HG02938 (cell line): Measurements from ENCODE around the gene SHISAL2A.
"Not testable (repeated sequence)": the region's sequence is repeated elsewhere in the genome, so short reads cannot be mapped to it uniquely, and the experiment has no call there.

ENCODE experiments used
- ATAC-seq: cut with Tn5 transposase; IDR thresholded peaks from one replicate; pipeline ENCODE4 v1.9.1; 2021; ENCODE audit warnings: mild to moderate bottlenecking, moderate library complexity; ENCODE audit not compliant: unreplicated experiment

The SHISAL2A gene

DNA sequence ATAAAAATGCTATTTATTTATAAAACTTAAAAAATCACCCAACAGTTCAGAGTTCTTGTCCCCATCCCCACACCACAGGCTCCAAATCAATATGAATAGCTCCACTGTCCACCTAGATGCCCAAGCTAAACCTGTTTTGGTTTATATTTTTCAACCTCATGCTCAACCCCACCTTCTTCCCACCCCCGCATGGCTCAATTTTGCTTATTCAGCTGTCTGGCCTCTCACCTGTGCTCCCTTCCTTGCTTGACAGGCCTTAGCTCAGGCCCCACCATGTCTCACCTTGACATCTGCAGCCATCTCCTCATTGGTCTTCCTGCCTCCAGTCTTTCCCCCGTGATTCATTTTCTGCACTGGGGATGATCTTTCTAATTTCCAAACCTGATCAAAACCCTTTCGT, 47.4 kb downstream of the SHISAL2A start:
- no peak for ATAC-seq

GRCh38 chr1:52681136-52681535, 48.2 kb downstream of the SHISAL2A start:
- ATAC-seq: no peak

- no peak for ATAC-seq
Observed at GRCh38 chr1:52683367-52683940, 50.5 kb downstream of the SHISAL2A start.

DNA sequence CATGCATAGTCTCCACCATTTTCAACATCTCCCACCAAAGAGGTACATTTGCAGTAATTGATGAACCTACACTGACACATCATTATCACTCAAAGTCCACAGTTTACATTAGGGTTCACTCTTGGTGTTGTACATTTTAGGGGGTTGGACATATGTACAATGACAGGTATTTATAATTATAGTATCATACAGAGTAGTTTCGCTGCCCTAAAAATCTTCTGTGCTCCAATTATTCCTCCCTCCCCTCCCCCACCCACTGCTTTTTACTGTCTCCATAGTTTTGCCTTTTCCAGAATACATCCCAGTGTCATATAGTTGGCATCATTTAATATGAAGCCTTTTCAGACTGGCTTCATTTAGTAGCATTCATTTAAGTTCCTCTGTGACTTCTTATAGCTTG, 51.6 kb downstream of the SHISAL2A start:
- no peak for ATAC-seq

GRCh38 chr1:52686261-52686751, 53.3 kb downstream of the SHISAL2A start:
- peak; percentile 59 for ATAC-seq

- no peak for ATAC-seq
Observed at GRCh38 chr1:52686830-52687229, 53.9 kb downstream of the SHISAL2A start.

- no peak for ATAC-seq
Observed at GRCh38 chr1:52691821-52692220, 58.9 kb downstream of the SHISAL2A start.

- no peak for ATAC-seq
Observed at GRCh38 chr1:52692697-52693096, 59.7 kb downstream of the SHISAL2A start.

- ATAC-seq: not testable (repeated sequence)
Observed at GRCh38 chr1:52693351-52693750, 60.4 kb downstream of the SHISAL2A start.

DNA sequence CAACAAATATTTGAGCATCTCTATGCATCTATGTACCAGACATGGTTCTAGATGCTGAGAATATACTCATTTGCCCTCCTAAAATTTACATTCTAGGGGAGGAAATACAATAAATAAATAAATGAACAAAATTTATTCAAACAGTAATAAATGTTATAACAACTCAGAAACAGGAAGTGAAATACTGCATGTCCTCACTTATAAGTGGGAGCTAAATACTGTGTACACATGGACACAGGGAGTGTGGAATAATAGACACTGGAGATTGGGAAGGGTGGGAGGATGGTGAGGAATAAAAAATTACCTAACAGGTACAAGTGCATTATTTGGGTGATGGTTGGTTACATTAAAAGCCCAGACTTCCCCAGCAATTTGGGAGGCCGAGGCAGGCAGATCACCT, 60.9 kb downstream of the SHISAL2A start:
- no peak for ATAC-seq

- no peak for ATAC-seq
Observed at GRCh38 chr1:52695627-52696026, 62.7 kb downstream of the SHISAL2A start.

DNA sequence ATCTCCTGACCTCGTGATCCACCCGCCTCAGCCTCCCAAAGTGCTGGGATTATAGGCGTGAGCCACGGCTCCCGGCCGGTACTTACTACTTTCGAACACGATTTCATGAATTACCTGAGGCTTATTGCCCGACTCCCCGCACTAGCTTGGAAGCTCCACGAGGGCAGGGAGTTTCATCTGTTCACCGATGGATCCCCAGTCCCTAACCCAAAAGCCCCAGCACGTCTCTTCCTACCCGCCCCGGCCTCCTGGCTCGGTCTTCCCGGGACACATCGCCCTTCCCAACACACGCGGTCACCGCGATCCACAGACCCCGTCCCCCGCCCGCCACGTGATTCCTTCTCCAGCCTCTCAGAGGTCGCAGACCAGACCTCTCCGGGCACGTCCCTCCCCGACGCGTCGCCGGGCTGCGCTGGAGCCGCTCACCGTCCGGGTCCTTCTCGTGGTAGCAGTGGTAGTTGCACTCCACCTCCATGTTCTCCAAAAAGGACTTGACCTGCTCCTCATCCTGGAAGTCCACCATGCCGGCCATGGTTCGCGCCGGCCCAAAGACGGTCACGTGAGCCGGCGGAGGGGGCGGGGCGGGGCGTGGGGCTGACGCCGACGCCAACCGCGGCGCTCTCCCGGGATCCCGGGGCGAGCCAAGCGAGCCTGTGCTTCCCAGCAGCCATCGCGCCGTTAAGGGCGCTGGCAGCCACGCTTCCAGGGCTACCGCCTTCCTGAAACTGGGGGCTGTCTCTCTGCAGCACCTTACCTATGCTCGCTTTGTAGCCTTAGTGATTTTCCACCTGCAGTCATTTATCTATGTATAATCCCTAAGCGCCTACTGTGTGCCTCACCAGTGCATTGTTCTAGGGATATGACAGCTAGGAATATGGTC, 65.1 kb downstream of the SHISAL2A start, which contains the start of gene COA7:
TSS of gene COA7 (minus strand) at position 553 of the 880 bp plus-strand sequence. CDS start at position 532, 21 bp downstream.
- no peak for ATAC-seq

DNA sequence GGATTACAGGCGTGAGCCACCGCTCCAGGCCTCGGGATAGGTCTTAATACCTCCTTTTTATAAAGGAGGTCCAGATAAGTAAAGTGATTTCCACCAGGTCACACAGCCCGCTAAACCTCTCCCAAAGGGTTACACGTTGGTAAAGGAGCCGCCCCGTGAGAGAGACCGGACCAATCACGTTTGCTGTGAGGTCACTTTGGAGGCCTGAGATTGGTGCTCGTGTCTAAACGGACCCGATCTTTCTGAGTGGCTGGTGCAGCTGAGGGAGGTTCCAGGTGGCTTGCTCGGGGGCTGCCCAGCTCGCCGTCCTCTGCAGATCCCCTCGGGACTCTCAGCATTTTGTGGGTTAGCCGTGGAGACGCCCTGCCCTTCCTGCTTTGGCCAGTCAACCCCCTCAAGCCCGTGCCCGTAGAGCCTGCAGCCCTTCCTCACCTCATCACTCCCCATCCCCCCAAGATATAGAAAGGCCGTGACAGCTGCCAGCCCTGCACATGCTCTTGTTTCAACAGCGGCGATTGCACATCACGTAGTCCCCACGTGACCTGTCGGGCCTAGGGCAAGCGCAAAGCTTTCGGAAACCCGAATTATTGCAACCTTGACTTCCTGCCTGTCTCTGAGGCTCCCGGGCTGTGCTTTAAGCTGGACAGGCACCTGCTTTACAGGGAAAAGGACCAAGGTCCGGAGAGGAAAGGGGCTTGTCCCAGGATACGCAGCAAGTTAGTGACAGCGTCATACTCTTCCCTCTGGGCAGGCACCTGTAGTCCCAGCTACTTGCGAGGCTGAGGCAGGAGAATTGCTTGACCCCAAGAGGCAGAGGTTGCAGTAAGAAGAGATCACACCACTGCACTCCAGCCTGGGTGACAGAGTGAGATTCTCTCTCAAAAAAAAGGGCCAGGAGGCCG, 70.2 kb downstream of the SHISAL2A start:
- ATAC-seq: peak; percentile 92

DNA sequence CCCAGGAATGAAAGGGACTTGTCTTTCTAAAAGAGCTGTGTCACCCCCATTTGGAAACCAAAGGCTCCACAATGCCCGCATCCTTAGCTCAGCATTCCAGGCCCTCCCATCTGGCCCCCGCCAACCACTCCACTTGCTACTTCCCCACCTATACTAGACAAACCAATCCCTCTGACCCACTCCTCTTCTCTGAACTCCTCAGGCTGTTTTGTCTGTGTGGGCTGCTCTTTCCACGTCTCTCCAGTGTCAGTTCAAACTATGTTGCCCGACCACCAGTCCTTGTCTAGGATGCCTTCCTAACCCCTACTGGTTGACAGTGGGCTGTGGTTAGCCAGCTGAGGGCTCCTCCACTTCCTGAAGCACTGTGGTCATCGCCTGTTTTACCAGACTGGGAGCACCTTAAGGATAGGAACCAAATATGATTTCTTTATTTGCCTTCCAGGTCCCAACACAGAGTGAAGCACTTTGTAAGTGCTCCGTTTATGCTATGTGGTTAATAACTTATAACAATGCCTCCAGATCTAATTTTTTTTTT, 73.2 kb downstream of the SHISAL2A start:
- no peak for ATAC-seq
